ENCODE data around the gene PXDN.
A peak's percentile ranks its signal among the peaks of the same experiment; 100 is the strongest.

Gene PXDN

GRCh38 chr2:1642066-1642861 lies 102.1 kb downstream of the PXDN start:
- TF ChIP-seq EZH2 (IDR thresholded peaks at IDR 0.05): no peak
- TF ChIP-seq FOXP2 (optimal IDR thresholded peaks at IDR 0.05; ENCODE audit: control extremely low read depth, extremely low read length, insufficient read depth): no peak
- no peak for TF ChIP-seq POLR2AphosphoS5 (IDR thresholded peaks at IDR 0.05; ENCODE audit: borderline replicate concordance, low read depth, low read length)
- peak overlapping the region; percentile 23 for H3K4me3 ChIP-seq
- peak overlapping the region; percentile 65 for H3K9ac ChIP-seq (ENCODE audit: insufficient read length)
- peaks cover 65% of the 10 kb centered on the region for H3K36me3 ChIP-seq (ENCODE audit: insufficient read depth, low read length)
- H3K9me3 ChIP-seq (ENCODE audit: low read depth, low read length): no peaks in the 10 kb centered on the region
- no peak for DNase-seq (ENCODE audit: low read depth, low spot score)
- H3K27ac ChIP-seq: peak overlapping the region; percentile 94

DNA sequence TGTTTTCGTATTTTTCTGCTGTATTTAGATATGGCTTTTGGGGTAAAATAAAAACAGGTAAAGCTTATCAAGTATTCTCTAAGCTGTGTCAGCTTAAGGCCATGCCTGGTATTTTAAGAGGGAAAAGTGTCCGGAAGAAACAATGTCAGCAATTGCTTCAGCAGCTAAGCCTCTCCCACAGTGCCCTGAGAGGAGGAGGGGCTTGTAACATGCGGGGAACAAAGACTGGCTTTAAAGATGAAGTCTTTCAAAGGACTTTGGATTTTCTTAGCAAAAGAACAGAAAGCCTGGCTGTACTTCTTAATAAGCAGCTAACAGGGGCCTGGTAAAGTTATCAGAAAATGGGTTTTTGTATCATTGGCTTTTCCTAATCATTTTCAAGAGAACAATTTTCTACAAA lies 102.8 kb downstream of the PXDN start:
- Histone ChIP-seq H3K4me3 (no peak overlapping the region; the same call in 1 of the 2 replicates), H3K9me3 (ENCODE audit: low read depth, low read length) (no peaks in the 10 kb centered on the region), H3K36me3 (ENCODE audit: insufficient read depth, low read length) (peaks cover 63% of the 10 kb centered on the region), H3K27ac (peak overlapping the region; percentile 94), H3K9ac (ENCODE audit: insufficient read length) (peak overlapping the region; percentile 65)
- DNase-seq (ENCODE audit: low read depth, low spot score): peak; percentile 30
- no peak for TF ChIP-seq EZH2 (IDR thresholded peaks at IDR 0.05)
- TF ChIP-seq POLR2AphosphoS5 (IDR thresholded peaks at IDR 0.05; ENCODE audit: borderline replicate concordance, low read depth, low read length): no peak
- TF ChIP-seq FOXP2 (optimal IDR thresholded peaks at IDR 0.05; ENCODE audit: control extremely low read depth, extremely low read length, insufficient read depth): no peak

GRCh38 chr2:1640301-1641135 lies 103.8 kb downstream of the PXDN start:
- Histone ChIP-seq H3K9me3 (ENCODE audit: low read depth, low read length) (no peaks in the 10 kb centered on the region), H3K36me3 (ENCODE audit: insufficient read depth, low read length) (peaks cover 62% of the 10 kb centered on the region), H3K4me3 (no peak overlapping the region), H3K27ac (no peak overlapping the region), H3K9ac (ENCODE audit: insufficient read length) (no peak overlapping the region)
- no peak for TF ChIP-seq FOXP2 (optimal IDR thresholded peaks at IDR 0.05; ENCODE audit: control extremely low read depth, extremely low read length, insufficient read depth)
- TF ChIP-seq EZH2 (IDR thresholded peaks at IDR 0.05): no peak
- TF ChIP-seq POLR2AphosphoS5 (IDR thresholded peaks at IDR 0.05; ENCODE audit: borderline replicate concordance, low read depth, low read length): no peak
- DNase-seq (ENCODE audit: low read depth, low spot score): no peak

GRCh38 chr2:1639086-1639858 lies 105.0 kb downstream of the PXDN start:
- DNase-seq (ENCODE audit: low read depth, low spot score): no peak
- Histone ChIP-seq H3K4me3 (no peak overlapping the region), H3K27ac (no peak overlapping the region), H3K9me3 (ENCODE audit: low read depth, low read length) (no peaks in the 10 kb centered on the region), H3K9ac (ENCODE audit: insufficient read length) (no peak overlapping the region), H3K36me3 (ENCODE audit: insufficient read depth, low read length) (peaks cover 69% of the 10 kb centered on the region)
- TF ChIP-seq EZH2 (IDR thresholded peaks at IDR 0.05) (no peak), POLR2AphosphoS5 (IDR thresholded peaks at IDR 0.05; ENCODE audit: borderline replicate concordance, low read depth, low read length) (no peak), FOXP2 (optimal IDR thresholded peaks at IDR 0.05; ENCODE audit: control extremely low read depth, extremely low read length, insufficient read depth) (no peak)

DNA sequence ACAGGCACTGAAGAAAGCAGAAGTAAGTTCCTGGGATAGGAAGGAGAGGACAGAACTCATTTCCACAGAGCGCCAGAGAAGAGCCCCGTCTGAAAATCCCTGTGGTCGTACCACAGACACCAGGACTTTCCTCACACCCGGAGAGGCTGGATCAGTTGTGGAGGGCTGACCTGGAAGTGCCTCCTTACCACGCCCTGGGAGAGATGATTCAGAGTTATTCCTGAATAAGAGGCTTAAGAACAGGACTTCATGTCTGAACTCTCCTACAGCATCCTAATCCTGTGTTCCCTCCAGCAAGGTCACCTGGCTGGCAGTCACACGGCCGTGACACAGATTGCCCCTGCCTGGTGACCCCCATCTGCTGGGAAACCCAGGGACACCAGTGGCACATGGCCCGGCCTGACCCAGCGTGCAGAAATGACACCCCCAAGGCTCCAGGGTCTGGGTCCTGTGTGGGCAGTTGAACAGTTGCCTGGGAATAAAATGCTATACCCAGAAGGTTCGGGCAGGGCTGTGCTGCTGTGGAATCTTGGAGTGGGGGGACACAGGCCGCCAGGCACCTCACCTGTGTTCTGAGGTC lies 105.9 kb downstream of the PXDN start:
- TF ChIP-seq EZH2 (IDR thresholded peaks at IDR 0.05) (no peak), POLR2AphosphoS5 (IDR thresholded peaks at IDR 0.05; ENCODE audit: borderline replicate concordance, low read depth, low read length) (no peak), FOXP2 (optimal IDR thresholded peaks at IDR 0.05; ENCODE audit: control extremely low read depth, extremely low read length, insufficient read depth) (no peak)
- H3K36me3 ChIP-seq (ENCODE audit: insufficient read depth, low read length): peaks cover 74% of the 10 kb centered on the region
- H3K27ac ChIP-seq: no peak overlapping the region
- no peak overlapping the region for H3K9ac ChIP-seq (ENCODE audit: insufficient read length)
- H3K4me3 ChIP-seq: no peak overlapping the region
- no peaks in the 10 kb centered on the region for H3K9me3 ChIP-seq (ENCODE audit: low read depth, low read length)
- no peak for DNase-seq (ENCODE audit: low read depth, low spot score)

DNA sequence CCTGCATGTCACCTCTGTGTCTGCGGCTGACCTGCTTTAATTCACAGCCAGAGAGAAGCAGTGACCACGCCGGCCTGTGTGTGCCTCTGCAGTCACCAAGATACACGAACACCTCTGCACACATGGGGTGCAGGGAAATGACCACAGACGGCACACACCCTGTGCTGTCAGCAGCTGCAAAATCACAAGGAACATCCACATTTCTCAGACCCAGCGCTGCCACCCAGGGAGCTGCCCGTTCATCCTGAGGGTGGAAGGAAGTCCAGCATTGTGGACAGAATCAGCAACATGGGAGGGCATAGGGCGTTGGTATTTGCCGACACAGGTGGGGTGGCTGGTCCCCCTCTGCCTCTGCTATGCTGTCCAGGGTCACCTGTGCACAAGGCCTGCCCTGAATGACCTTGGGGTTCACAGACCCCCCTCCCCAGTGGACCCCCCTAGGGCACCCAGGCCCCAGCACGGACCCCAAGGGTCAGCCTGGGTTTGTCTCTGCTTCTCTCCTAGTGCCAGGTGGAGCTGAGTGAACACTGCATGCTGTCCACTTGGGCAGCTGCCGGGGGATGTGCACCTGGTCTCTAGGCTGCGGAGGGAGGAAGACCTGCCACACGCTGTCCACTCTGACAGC lies 107.4 kb downstream of the PXDN start:
- Histone ChIP-seq H3K9me3 (ENCODE audit: low read depth, low read length) (no peaks in the 10 kb centered on the region), H3K4me3 (no peak overlapping the region), H3K27ac (no peak overlapping the region), H3K9ac (ENCODE audit: insufficient read length) (no peak overlapping the region), H3K36me3 (ENCODE audit: insufficient read depth, low read length) (peaks cover 77% of the 10 kb centered on the region)
- DNase-seq (ENCODE audit: low read depth, low spot score): no peak
- TF ChIP-seq EZH2 (IDR thresholded peaks at IDR 0.05): no peak
- TF ChIP-seq POLR2AphosphoS5 (IDR thresholded peaks at IDR 0.05; ENCODE audit: borderline replicate concordance, low read depth, low read length): no peak
- no peak for TF ChIP-seq FOXP2 (optimal IDR thresholded peaks at IDR 0.05; ENCODE audit: control extremely low read depth, extremely low read length, insufficient read depth)

DNA sequence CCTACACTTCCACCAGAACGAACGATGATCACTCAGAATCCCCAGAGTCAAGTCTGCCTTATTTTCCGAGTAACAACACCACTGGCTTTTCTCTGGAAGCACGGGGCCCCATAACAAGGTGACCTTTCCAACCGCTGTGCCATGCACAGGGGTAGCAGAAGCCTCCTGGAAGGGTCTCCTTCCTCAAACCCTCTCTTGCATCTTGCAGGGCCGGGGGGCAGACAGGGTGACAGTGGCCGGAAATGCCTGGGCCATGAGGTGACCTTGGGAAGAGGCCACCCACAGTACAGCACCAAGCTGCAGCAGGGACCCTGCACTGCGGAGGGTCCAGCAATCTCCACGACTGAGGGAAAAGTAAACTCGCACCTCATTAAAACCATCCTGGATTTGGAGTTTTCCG lies 108.5 kb downstream of the PXDN start:
- Histone ChIP-seq H3K4me3 (no peak overlapping the region), H3K9ac (ENCODE audit: insufficient read length) (no peak overlapping the region), H3K9me3 (ENCODE audit: low read depth, low read length) (no peaks in the 10 kb centered on the region), H3K36me3 (ENCODE audit: insufficient read depth, low read length) (peaks cover 85% of the 10 kb centered on the region), H3K27ac (no peak overlapping the region)
- TF ChIP-seq EZH2 (IDR thresholded peaks at IDR 0.05) (no peak), FOXP2 (optimal IDR thresholded peaks at IDR 0.05; ENCODE audit: control extremely low read depth, extremely low read length, insufficient read depth) (no peak), POLR2AphosphoS5 (IDR thresholded peaks at IDR 0.05; ENCODE audit: borderline replicate concordance, low read depth, low read length) (no peak)
- no peak for DNase-seq (ENCODE audit: low read depth, low spot score)
